Measurements from ENCODE around the gene GALM.

GRCh38 chr2:38653715-38654527 is 12.0 kb upstream of the GALM start:
- TF ChIP-seq CTCF (IDR thresholded peaks at IDR 0.05): no peak
- no peak for TF ChIP-seq POLR2A (IDR thresholded peaks at IDR 0.05; ENCODE audit: low read length)
- TF ChIP-seq HOXA7 (CRISPR knock-in tag; IDR thresholded peaks at IDR 0.05): no peak
- no peak for TF ChIP-seq MAX (IDR thresholded peaks at IDR 0.05)
